GM12874 (cell line): ENCODE data around the gene BEST1.

ENCODE experiments used
- CTCF ChIP-seq: IDR thresholded peaks from 2 replicates; pipeline ENCODE4 v1.5.1; 2011; ENCODE audit warnings: low read depth, mild to moderate bottlenecking, control low read depth, low read length, moderate library complexity; ENCODE audit not compliant: insufficient read depth

Gene BEST1

GRCh38 chr11:61968758-61969390 lies 18.7 kb downstream of the BEST1 start:
- TF ChIP-seq CTCF = no peak

DNA sequence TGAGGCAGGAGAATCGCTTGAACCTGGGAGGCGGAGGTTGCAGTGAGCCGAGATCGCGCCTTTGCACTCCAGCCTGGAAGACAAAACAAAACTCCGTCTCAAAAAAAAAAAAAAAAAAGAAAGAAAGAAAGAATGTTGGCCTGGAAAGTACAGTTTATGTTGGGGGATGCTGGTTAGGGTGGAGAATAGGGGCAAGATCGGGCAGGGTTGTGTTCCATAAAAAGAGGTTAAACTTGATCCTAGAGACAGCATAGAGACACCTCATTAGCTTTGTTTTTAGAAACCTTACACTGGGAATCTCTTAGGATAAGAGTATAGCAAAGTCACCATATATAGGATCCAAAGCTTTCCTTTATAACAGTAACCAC lies 19.2 kb downstream of the BEST1 start:
- TF ChIP-seq CTCF = no peak

DNA sequence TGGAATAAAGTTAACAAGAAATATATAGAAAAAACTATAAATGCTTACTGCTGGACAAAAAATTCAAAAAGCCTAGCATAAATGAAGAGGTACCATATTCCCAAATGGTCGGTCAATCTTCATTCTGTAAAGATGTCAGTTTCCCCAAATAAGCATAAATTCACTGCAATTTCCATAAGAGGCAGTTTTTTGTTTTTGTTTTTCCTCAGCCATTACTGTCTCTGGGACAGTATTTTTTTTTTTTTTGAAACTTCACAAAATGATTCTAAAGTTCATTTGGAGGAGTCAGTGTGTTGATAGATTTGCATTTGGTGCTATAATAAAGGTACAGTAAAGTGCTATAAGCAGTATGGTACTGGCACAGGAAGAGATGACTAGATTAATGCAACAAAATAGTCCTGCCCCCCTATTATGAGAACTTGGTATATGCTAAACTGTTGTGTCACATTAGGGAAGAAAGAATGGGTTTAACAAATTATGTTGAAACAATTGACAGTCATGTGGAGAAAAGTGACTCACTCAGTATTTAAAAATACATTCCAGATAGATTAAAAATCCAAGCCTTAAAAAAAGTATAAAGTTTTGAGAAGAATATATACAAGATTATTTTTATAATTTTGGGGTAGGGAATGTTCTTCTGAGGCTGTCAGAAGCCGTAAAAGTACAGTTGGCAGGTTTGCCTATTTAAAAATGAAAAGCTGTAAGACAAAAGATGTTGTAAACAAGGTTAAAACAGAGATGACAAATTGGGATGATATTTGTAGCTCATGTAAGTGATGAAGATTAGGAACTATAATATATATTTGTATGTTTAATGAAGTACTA lies 19.9 kb downstream of the BEST1 start:
- TF ChIP-seq CTCF = no peak

- no peak for TF ChIP-seq CTCF
Observed at GRCh38 chr11:61971248-61972111, 21.3 kb downstream of the BEST1 start.

- no peak for TF ChIP-seq CTCF
Observed at GRCh38 chr11:61972112-61972671, 22.0 kb downstream of the BEST1 start.

- no peak for TF ChIP-seq CTCF
Observed at GRCh38 chr11:61972672-61973475, 22.7 kb downstream of the BEST1 start.
